ENCODE results near the gene SRP68.

SRP68 gene

GRCh38 chr17:76034428-76035350 is 37.6 kb downstream of the SRP68 start:
- H3K4me3 ChIP-seq (ENCODE audit: severe bottlenecking): no peak overlapping the region
- peaks cover 14% of the 10 kb centered on the region for H3K36me3 ChIP-seq (ENCODE audit: low read depth)
- H3K27me3 ChIP-seq (ENCODE audit: insufficient read depth, poor library complexity, severe bottlenecking): no peaks in the 10 kb centered on the region
- H3K27ac ChIP-seq (ENCODE audit: poor library complexity, severe bottlenecking): no peak overlapping the region
- H3K9me3 ChIP-seq (ENCODE audit: severe bottlenecking): no peaks in the 10 kb centered on the region
- no peak for TF ChIP-seq CTCF (IDR thresholded peaks at IDR 0.05; ENCODE audit: poor library complexity, severe bottlenecking)
- DNase-seq (ENCODE audit: low spot score): no peak
- H3K4me1 ChIP-seq (ENCODE audit: insufficient read depth, poor library complexity, severe bottlenecking): no peaks in the 10 kb centered on the region
- no peak for ATAC-seq (ENCODE audit: low read depth)

- Histone ChIP-seq H3K27ac (ENCODE audit: poor library complexity, severe bottlenecking) (no peak overlapping the region), H3K9me3 (ENCODE audit: severe bottlenecking) (no peaks in the 10 kb centered on the region), H3K27me3 (ENCODE audit: insufficient read depth, poor library complexity, severe bottlenecking) (no peaks in the 10 kb centered on the region), H3K36me3 (ENCODE audit: low read depth) (no peaks in the 10 kb centered on the region), H3K4me3 (ENCODE audit: severe bottlenecking) (no peak overlapping the region), H3K4me1 (ENCODE audit: insufficient read depth, poor library complexity, severe bottlenecking) (no peaks in the 10 kb centered on the region)
- no peak for TF ChIP-seq CTCF (IDR thresholded peaks at IDR 0.05; ENCODE audit: poor library complexity, severe bottlenecking)
- no peak for ATAC-seq (ENCODE audit: low read depth)
- DNase-seq (ENCODE audit: low spot score): no peak
These were observed 39.2 kb downstream of the SRP68 start for GRCh38 chr17:76033139-76033538.

- no peak overlapping the region for H3K27ac ChIP-seq (ENCODE audit: poor library complexity, severe bottlenecking)
- ATAC-seq (ENCODE audit: low read depth): no peak
- no peaks in the 10 kb centered on the region for H3K4me1 ChIP-seq (ENCODE audit: insufficient read depth, poor library complexity, severe bottlenecking)
These were observed 39.6 kb downstream of the SRP68 start for GRCh38 chr17:76032780-76033108.

GRCh38 chr17:76032073-76032779 is 40.1 kb downstream of the SRP68 start:
- Histone ChIP-seq H3K27ac (ENCODE audit: poor library complexity, severe bottlenecking) (no peak overlapping the region), H3K4me3 (ENCODE audit: severe bottlenecking) (no peak overlapping the region), H3K36me3 (ENCODE audit: low read depth) (no peaks in the 10 kb centered on the region), H3K4me1 (ENCODE audit: insufficient read depth, poor library complexity, severe bottlenecking) (no peaks in the 10 kb centered on the region), H3K27me3 (ENCODE audit: insufficient read depth, poor library complexity, severe bottlenecking) (no peaks in the 10 kb centered on the region), H3K9me3 (ENCODE audit: severe bottlenecking) (no peaks in the 10 kb centered on the region)
- no peak for ATAC-seq (ENCODE audit: low read depth)
- no peak for DNase-seq (ENCODE audit: low spot score)
- peak; percentile 8 for TF ChIP-seq CTCF (IDR thresholded peaks at IDR 0.05; ENCODE audit: poor library complexity, severe bottlenecking)

More at GRCh38 chr17:76032780-76033108, 39.6 kb downstream of the SRP68 start:
- TF ChIP-seq CTCF (IDR thresholded peaks at IDR 0.05; ENCODE audit: poor library complexity, severe bottlenecking): no peak
- H3K9me3 ChIP-seq (ENCODE audit: severe bottlenecking): no peaks in the 10 kb centered on the region
- H3K27me3 ChIP-seq (ENCODE audit: insufficient read depth, poor library complexity, severe bottlenecking): no peaks in the 10 kb centered on the region
- no peak overlapping the region for H3K4me3 ChIP-seq (ENCODE audit: severe bottlenecking)
- no peaks in the 10 kb centered on the region for H3K36me3 ChIP-seq (ENCODE audit: low read depth)
- no peak for DNase-seq (ENCODE audit: low spot score)

Measured in RWPE2 (cell line).